AG04450 (cell line): ENCODE results near the gene LGI2. TPM values are rescaled to one million over a fixed set of nuclear protein-coding genes. Genes with fewer than 3 reads are reported as not detected.

Experiments used
- CTCF ChIA-PET: fragments of 300-600, 350-600 bp; formaldehyde crosslinking; extraction: SDS; loops from one replicate; lab custom pipeline; 2022; ENCODE audit warnings: antibody characterized with exemption, inconsistent platforms; lab: Charles Lee
- POLR2A ChIA-PET: fragments of 350-600 bp; formaldehyde crosslinking; extraction: SDS; loops from one replicate; lab custom pipeline; 2021; ENCODE audit warnings: antibody characterized with exemption, inconsistent platforms; lab: Yijun Ruan, JAX
- DNase-seq: peaks from one replicate; pipeline ENCODE4 v3.0.0-alpha.2; 2011; ENCODE audit warnings: low read depth, low spot score
- H3K27ac ChIP-seq: one replicate; pipeline ENCODE4 v1.5.1; 2012; ENCODE audit warnings: low read depth, low read length, control low read depth
- H3K27me3 ChIP-seq: one replicate; pipeline ENCODE4 v1.6.0; 2012; ENCODE audit warnings: low read length; ENCODE audit not compliant: control insufficient read depth, insufficient read depth
- H3K4me3 ChIP-seq: 2 replicates; pipeline ENCODE4 v1.5.1; 2011; ENCODE audit warnings: mild to moderate bottlenecking, low read depth, low read length, control low read depth
- H3K9me3 ChIP-seq: 2 replicates; pipeline ENCODE4 v1.5.1; 2012; ENCODE audit warnings: low read length; ENCODE audit not compliant: control insufficient read depth, insufficient read depth
- polyA plus RNA-seq: library from polyadenylated mRNA; depleted of rRNA; stranded (reverse); fragments of >200 nt; gene quantifications from 2 replicates; pipeline ENCODE4 v1.2.3, GENCODE V29; 2011
- TF ChIP-seq, protein P1 (sequence below): IDR thresholded peaks from 2 replicates; pipeline ENCODE4 v1.5.1; 2011; ENCODE audit warnings: low read depth, low read length, control low read depth, inconsistent platforms

LGI2 gene
- polyA plus RNA-seq, 1 experiment: not detected

GRCh38 chr4:25031077-25031621, 403 bp upstream of the LGI2 start:
- DNase-seq: no peak
- TF ChIP-seq, protein P1, sequence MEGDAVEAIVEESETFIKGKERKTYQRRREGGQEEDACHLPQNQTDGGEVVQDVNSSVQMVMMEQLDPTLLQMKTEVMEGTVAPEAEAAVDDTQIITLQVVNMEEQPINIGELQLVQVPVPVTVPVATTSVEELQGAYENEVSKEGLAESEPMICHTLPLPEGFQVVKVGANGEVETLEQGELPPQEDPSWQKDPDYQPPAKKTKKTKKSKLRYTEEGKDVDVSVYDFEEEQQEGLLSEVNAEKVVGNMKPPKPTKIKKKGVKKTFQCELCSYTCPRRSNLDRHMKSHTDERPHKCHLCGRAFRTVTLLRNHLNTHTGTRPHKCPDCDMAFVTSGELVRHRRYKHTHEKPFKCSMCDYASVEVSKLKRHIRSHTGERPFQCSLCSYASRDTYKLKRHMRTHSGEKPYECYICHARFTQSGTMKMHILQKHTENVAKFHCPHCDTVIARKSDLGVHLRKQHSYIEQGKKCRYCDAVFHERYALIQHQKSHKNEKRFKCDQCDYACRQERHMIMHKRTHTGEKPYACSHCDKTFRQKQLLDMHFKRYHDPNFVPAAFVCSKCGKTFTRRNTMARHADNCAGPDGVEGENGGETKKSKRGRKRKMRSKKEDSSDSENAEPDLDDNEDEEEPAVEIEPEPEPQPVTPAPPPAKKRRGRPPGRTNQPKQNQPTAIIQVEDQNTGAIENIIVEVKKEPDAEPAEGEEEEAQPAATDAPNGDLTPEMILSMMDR: no peak
- Histone ChIP-seq H3K9me3 (no peaks in the 10 kb centered on the region), H3K27me3 (peaks cover 42% of the 10 kb centered on the region), H3K27ac (no peak overlapping the region), H3K4me3 (0 out of 2 replicates have a peak overlapping the region, but pooled peaks have one; percentile 17)
- POLR2A ChIA-PET: no interaction called here
- CTCF ChIA-PET: no interaction called here

DNA sequence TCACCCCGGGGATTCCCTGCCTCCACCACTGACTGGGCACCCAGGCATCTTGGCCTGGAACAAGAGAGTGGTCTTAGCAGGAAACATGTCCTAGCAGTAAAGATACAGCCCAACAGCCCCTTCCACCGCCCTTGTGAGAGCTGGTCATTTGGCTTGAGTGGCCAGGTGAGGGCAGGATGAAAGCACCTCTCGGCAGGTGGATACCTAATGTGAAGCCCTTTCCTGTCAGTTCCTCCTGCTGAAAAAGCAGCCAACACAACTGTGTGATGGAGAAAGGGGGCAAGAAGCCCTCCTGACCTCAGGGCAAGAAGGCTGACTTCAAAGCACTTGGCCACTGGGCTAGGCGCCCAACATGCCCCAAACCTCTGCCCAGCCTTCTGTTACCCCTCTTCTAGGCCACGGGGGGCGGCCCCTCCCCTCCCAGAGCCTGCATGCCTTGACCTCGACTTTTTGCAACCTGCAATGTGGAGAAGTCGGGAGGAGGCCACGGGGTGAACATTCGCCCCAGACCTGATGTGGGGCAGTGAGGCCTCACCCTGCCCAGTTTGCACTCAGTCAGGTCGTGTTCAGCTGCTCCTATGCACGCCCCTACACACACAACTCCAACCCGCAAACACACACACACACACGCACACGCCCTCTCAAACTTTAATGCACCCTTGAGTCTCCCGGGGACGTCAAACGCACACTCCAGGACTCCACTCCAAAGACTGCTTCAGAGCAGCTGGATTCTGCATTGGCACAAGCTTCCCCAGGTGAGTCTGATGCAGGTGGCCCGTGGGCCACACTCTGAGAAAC, 1.1 kb downstream of the LGI2 start:
- DNase-seq: no peak
- no peak overlapping the region for H3K4me3 ChIP-seq
- no peak overlapping the region for H3K27ac ChIP-seq
- POLR2A ChIA-PET: no interaction called here
- CTCF ChIA-PET: no interaction called here
- TF ChIP-seq, protein P1: no peak
- H3K9me3 ChIP-seq: no peaks in the 10 kb centered on the region
- peaks cover 46% of the 10 kb centered on the region for H3K27me3 ChIP-seq

DNA sequence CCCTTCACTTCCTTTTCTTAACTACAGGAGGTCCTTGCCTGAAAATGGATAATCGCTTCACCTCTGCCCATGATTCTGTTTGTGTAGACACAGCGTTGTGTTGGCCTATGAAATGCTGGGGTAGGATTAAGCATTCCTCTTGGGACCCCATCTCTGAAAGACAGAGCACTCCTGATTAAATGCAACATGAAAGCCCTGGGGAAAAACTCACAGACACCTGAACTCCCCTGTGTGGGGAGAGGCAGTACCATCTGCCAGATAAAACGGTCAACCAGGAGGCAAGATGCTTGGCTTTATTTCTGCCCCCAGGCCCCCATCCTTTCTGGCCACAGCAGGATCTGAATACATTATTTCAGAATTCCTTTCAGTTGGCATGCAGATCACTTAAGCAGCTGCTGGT, 1.9 kb downstream of the LGI2 start:
- Histone ChIP-seq H3K27me3 (peaks cover 42% of the 10 kb centered on the region), H3K4me3 (no peak overlapping the region), H3K9me3 (no peaks in the 10 kb centered on the region), H3K27ac (no peak overlapping the region)
- no peak for DNase-seq
- ChIA-PET POLR2A (no interaction called here), CTCF (no interaction called here)
- TF ChIP-seq, protein P1: no peak

DNA sequence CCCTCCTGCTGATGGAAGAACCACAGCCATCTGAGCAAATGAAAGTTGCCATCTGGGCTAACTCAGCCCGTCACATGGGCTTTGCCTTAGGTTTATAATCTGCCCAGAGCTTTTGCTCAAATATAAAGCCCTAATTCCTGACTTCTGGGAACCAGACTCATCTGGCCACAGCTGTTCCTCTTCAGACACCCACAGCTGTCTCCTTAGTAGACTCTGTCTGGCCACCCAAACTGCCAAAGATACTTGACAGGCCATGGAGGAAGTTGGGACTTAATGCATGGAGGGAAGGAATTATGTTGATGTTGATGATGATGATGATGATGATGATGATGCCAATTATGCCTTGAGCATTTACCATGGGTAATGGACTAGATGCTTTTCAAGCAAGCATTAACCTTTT, 8.0 kb downstream of the LGI2 start:
- no peak overlapping the region for H3K4me3 ChIP-seq
- POLR2A ChIA-PET: no interaction called here
- DNase-seq: no peak
- H3K27ac ChIP-seq: no peak overlapping the region
- CTCF ChIA-PET: no interaction called here
- TF ChIP-seq, protein P1: no peak
- no peaks in the 10 kb centered on the region for H3K9me3 ChIP-seq
- H3K27me3 ChIP-seq: peaks cover 11% of the 10 kb centered on the region

DNA sequence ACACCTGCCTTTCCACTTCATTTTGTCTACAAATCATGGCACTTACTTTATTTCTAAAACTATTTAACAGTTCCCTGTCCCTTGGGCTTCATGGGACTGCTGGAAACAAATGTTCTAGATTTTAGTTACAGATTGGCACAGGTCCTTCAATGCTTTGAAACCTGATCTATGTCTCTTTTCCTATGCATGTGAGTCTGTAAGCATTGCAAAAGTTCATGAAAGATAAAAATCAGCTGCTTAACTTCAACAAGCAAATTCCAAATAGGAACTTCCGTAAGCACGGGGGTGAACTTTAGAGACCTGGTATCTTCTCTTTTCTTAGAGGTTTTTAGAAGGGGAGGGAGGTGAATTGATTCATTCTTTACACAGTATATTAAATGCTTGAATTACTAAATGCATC, 9.5 kb downstream of the LGI2 start:
- no peak overlapping the region for H3K27ac ChIP-seq
- TF ChIP-seq, protein P1: no peak
- peaks cover 11% of the 10 kb centered on the region for H3K27me3 ChIP-seq
- H3K9me3 ChIP-seq: no peaks in the 10 kb centered on the region
- POLR2A ChIA-PET: no interaction called here
- CTCF ChIA-PET: interaction anchor here (0.9 kb wide), 1 partner anchor 42 kb away, joined by 3 read pairs; no protein-coding TSS in a partner anchor
- DNase-seq: no peak
- H3K4me3 ChIP-seq: no peak overlapping the region
